Bronchial epithelial cell (primary cell): ENCODE results near the gene NSA2. TPM values are rescaled to one million over a fixed set of nuclear protein-coding genes. Genes with fewer than 3 reads are reported as not detected.
"Not testable (repeated sequence)": the region's sequence is repeated elsewhere in the genome, so short reads cannot be mapped to it uniquely, and the experiment has no call there.

ENCODE experiments used
- DNase-seq: peaks from one replicate; pipeline ENCODE4 v3.0.0-alpha.2; 2010; ENCODE audit warnings: low read depth
- FAIRE-seq: peaks from 2 replicates; lab custom pipeline; 2011; peaks lifted over from hg19 to GRCh38; lab: Jason Lieb, UNC
- H3K27me3 ChIP-seq: 2 replicates; pipeline ENCODE4 v1.5.1; 2011; ENCODE audit warnings: low read length; ENCODE audit not compliant: control insufficient read depth, insufficient read depth
- H3K36me3 ChIP-seq: 2 replicates; pipeline ENCODE4 v1.5.1; 2011; ENCODE audit warnings: low read length; ENCODE audit not compliant: control insufficient read depth, insufficient read depth
- H3K4me3 ChIP-seq: 2 replicates; pipeline ENCODE4 v1.5.1; 2011; ENCODE audit warnings: mild to moderate bottlenecking, low read depth, low read length, control low read depth
- CTCF ChIP-seq: IDR thresholded peaks from 2 replicates; pipeline ENCODE4 v1.5.1; 2011; ENCODE audit warnings: mild to moderate bottlenecking, moderate library complexity, low read length, control low read depth, inconsistent platforms; ENCODE audit not compliant: insufficient read depth, severe bottlenecking
- total RNA-seq: library from RNA; depleted of rRNA; stranded (reverse); fragments of >200 nt; gene quantifications from 2 replicates; pipeline ENCODE4 v1.2.1, GENCODE V29; 2014

The NSA2 gene
- total RNA-seq, 1 donor from 2014 or later = 77.9 TPM

DNA sequence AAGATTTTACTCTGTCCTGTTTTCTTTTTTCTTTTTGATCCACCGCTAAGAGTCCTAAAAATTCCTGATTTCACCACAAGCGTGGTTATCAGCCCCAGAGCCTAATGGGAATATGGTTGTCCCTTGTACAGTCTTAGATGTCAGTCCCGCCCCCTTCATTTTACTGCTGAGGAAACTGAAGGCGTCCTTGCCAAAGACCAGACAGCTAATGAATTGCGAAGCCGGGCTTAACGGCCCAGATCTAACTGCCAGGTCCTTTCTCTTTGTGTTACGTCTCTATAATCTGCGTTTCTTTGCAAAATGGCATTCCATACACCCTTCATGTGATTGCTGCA lies 497 bp downstream of the NSA2 start:
- no peak for FAIRE-seq
- no peak for TF ChIP-seq CTCF
- DNase-seq = peak; percentile 37
- Histone ChIP-seq H3K27me3 (no peaks in the 10 kb centered on the region), H3K4me3 (peak overlapping the region; percentile 64), H3K36me3 (peaks cover 1% of the 10 kb centered on the region)

DNA sequence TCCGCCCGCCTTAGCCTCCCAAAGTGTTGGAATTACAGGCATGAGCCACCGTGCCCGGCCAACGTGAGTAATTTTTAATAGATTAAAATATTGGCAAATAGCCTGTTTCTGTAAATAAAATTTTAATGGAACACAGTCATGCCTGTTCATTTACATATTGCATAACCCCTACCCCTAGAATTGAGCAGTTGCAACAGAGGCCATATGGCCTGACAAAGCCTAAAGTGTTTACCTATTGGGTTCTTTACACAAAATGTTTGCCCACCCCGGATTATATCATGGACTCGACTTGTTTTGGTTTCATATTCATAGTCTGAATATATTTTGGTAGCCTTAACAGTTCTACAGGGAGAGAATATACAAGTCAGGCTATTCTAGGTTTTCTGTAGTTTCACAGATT lies 5.3 kb downstream of the NSA2 start:
- TF ChIP-seq CTCF = no peak
- DNase-seq = peak; percentile 65
- H3K36me3 ChIP-seq = peaks cover 3% of the 10 kb centered on the region
- no peaks in the 10 kb centered on the region for H3K27me3 ChIP-seq
- no peak for FAIRE-seq
- no peak overlapping the region for H3K4me3 ChIP-seq

DNA sequence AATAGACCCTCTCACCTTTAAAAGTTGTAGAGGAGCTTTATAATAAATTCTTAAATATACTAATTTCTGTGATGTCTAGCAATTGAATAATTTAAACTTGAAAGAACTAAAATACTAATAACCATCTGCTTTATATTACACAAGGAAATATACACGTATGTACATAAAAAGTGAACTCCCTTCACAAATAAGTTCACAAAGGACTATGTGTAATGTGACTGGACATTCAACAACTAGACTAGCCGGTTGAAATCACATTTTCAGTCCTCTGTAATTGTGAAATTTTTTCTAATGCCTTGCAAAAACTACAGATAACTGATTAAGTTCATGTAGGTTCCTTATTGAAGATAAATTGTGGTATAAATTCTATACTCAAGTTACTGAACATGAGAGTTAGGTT lies 11.6 kb downstream of the NSA2 start:
- Histone ChIP-seq H3K36me3 (peaks cover 5% of the 10 kb centered on the region), H3K4me3 (no peak overlapping the region), H3K27me3 (no peaks in the 10 kb centered on the region)
- TF ChIP-seq CTCF = no peak
- DNase-seq (no peak), FAIRE-seq (no peak)

DNA sequence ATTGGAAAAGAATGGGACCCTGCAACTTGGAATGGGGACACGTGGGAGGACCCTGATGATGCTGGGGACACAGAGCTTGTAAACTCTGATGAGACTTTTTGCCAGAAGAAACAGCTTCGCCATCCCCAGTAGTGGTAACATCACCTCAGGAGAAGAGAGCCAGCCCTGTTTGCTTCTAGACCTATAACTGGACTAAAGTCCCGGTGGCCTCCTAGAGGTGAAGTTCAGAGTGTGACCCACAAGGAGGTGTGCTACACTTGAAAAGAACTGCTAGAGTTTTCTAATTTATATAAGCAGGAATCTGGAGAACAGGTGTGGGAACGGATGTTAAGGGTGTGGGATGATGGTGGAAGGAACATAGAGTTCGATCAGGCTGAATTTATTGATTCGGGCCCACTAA lies 19.8 kb downstream of the NSA2 start:
- FAIRE-seq = no peak
- H3K4me3 ChIP-seq = no peak overlapping the region
- no peaks in the 10 kb centered on the region for H3K27me3 ChIP-seq
- no peak for DNase-seq
- no peak for TF ChIP-seq CTCF
- H3K36me3 ChIP-seq = peaks cover 1% of the 10 kb centered on the region

- DNase-seq (no peak), FAIRE-seq (no peak)
- Histone ChIP-seq H3K36me3 (peaks cover 1% of the 10 kb centered on the region), H3K4me3 (no peak overlapping the region), H3K27me3 (no peaks in the 10 kb centered on the region)
- TF ChIP-seq CTCF = no peak
Measured at GRCh38 chr5:74787424-74787823, 20.4 kb downstream of the NSA2 start.

- FAIRE-seq (peak; percentile 23), DNase-seq (peak; percentile 87)
- not testable (repeated sequence) for H3K36me3 ChIP-seq, H3K4me3 ChIP-seq, H3K27me3 ChIP-seq
Measured at GRCh38 chr5:74791669-74792068, 24.6 kb downstream of the NSA2 start.
